Transverse colon (tissue), 4 donors: ENCODE measurements around the gene CTSD. TPM values are rescaled to one million over a fixed set of nuclear protein-coding genes. Genes with fewer than 3 reads are reported as not detected.

Experiments used
- DNase-seq: peaks from one replicate; pipeline ENCODE4 v3.0.0-alpha.2; 2019
- H3K27ac ChIP-seq, 4 donors: fragments of 200-600 bp; sonication (generic); 2 replicates each; pipeline ENCODE4 v1.5.1; 2016 to 2018; ENCODE audit warnings: inconsistent platforms in 4 of 4
- H3K27me3 ChIP-seq: fragments of 200-600 bp; sonication (generic); 2 replicates; pipeline ENCODE4 v1.5.1; 2017; ENCODE audit warnings: inconsistent platforms
- H3K36me3 ChIP-seq, 4 donors: fragments of 200-600 bp; sonication (generic); 2 replicates each; pipeline ENCODE4 v1.5.1; 2017 to 2019; ENCODE audit warnings: inconsistent platforms in 4 of 4
- H3K4me1 ChIP-seq, 4 donors: fragments of 200-600 bp; sonication (generic); 2 replicates each; pipeline ENCODE4 v1.5.1; 2017 to 2020; ENCODE audit warnings: inconsistent platforms in 4 of 4
- H3K4me3 ChIP-seq, 4 donors: fragments of 200-600 bp; sonication (generic); 1 replicate in 1 of 4; 2 replicates in 3 of 4; pipeline versions ENCODE4 v1.5.1 to v1.6.1; 2017 to 2019; ENCODE audit warnings: inconsistent platforms in 4 of 4
- H3K9me3 ChIP-seq, 2 donors: fragments of 200-600 bp; sonication (generic); 2 replicates each; pipeline ENCODE4 v1.5.1; 2017 to 2019; ENCODE audit warnings: inconsistent platforms in 2 of 2
- EP300 ChIP-seq: sonication (generic); formaldehyde crosslinking; IDR thresholded peaks from one replicate; pipeline ENCODE4 v1.6.1; 2017; ENCODE audit warnings: antibody characterized with exemption, low read depth
- POLR2A ChIP-seq: fragments of 450-650 bp; IDR thresholded peaks from one replicate; pipeline ENCODE4 v1.6.1; 2016; ENCODE audit warnings: antibody characterized with exemption, mild to moderate bottlenecking, moderate library complexity
- POLR2AphosphoS5 ChIP-seq, 3 donors: sonication (generic); formaldehyde crosslinking; IDR thresholded peaks; one replicate each; pipeline ENCODE4 v1.6.1; 2016; ENCODE audit warnings: antibody characterized with exemption in 3 of 3
- WGBS, 2 donors: methylation state at CpG; one replicate each; pipeline ENCODE4 v1.1.5; 2018; ENCODE audit warnings: low coverage in 1 of 2; 5-methylcytosine and 5-hydroxymethylcytosine counted together
- in situ Hi-C, 4 donors: fragments of 200-750 bp; cut with MboI; loops; one replicate each; pipeline versions ENCODE4 v1.15.0 to v1.15.1; 2017; ENCODE audit warnings: low sequenced_read_pairs in 3 of 4, low pct_ligation_motif_present in 1 of 4, low pct_unique_long_range_greater_than_20kb in 1 of 4
- intact Hi-C: fragments of 100-400 bp; cut with DNase I; formaldehyde crosslinking; loops from one replicate; pipeline ENCODE4 v1.15.1; 2023; ENCODE audit warnings: low total_unique reads
- total RNA-seq, 4 donors: library from RNA; depleted of rRNA; stranded (reverse); fragments of >200 nt; gene quantifications; one replicate each; pipeline ENCODE4 v1.1.0, GENCODE V29; 2016
- TF ChIP-seq, protein P1 (sequence below), 5 experiments: fragments of 200-600 bp in 3 of 5; fragments of 450-650 bp in 2 of 5; sonication (generic) in 3 of 5; IDR thresholded peaks; 1 replicate in 2 of 5; 2 replicates in 3 of 5; pipeline ENCODE4 v1.5.1; 2016 to 2017; ENCODE audit warnings: antibody characterized with exemption in 5 of 5, inconsistent platforms in 3 of 5, mild to moderate bottlenecking in 2 of 5, moderate library complexity in 1 of 5

The CTSD gene
- total RNA-seq, 4 donors from 2014 or later, result 548 to 1,794 (median 1,176) TPM

DNA sequence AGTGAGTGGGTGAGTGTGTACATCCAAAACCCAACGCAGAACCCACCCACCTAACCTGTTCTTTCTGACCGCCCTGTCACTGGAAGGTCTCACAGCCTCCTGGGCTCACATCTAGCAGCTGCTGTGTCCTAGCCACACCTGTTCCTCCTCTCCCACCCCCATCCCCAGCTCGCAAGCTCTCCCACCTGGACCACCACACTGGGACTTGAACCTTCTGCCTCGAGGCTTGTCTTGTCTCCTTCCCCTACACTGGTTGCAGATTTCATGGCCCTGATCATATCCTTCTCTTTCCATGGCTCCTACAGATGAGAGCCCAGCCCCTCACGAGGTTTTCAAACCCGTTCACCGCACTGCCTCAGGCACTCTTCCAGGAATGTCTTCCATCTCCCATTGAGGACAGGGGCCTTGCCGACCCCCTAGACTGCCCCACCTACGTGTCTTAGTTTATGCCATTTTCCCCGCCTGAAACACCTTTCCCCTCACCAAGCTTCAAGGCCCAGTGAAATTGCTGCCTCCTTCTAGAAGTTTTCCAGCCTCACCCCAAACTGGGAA is 20.1 kb downstream of the CTSD start:
- H3K36me3 ChIP-seq, result no peaks in the 10 kb centered on the region
- H3K4me1 ChIP-seq, result peaks cover 0 to 4% (median 2%) of the 10 kb centered on the region in 4 donors
- no peak overlapping the region for H3K4me3 ChIP-seq
- peaks cover 16% of the 10 kb centered on the region for H3K27me3 ChIP-seq
- TF ChIP-seq POLR2AphosphoS5 (IDR thresholded peaks at IDR 0.05), result no peak
- TF ChIP-seq EP300, result no peak
- TF ChIP-seq, protein P1, sequence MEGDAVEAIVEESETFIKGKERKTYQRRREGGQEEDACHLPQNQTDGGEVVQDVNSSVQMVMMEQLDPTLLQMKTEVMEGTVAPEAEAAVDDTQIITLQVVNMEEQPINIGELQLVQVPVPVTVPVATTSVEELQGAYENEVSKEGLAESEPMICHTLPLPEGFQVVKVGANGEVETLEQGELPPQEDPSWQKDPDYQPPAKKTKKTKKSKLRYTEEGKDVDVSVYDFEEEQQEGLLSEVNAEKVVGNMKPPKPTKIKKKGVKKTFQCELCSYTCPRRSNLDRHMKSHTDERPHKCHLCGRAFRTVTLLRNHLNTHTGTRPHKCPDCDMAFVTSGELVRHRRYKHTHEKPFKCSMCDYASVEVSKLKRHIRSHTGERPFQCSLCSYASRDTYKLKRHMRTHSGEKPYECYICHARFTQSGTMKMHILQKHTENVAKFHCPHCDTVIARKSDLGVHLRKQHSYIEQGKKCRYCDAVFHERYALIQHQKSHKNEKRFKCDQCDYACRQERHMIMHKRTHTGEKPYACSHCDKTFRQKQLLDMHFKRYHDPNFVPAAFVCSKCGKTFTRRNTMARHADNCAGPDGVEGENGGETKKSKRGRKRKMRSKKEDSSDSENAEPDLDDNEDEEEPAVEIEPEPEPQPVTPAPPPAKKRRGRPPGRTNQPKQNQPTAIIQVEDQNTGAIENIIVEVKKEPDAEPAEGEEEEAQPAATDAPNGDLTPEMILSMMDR (IDR thresholded peaks at IDR 0.05), result no peak
- TF ChIP-seq POLR2A, result no peak
- H3K9me3 ChIP-seq, result no peaks in the 10 kb centered on the region
- no peak for DNase-seq
- 67 to 82% methylated on average over 1 to 10 of the region's 10 CpGs for WGBS, 2 donors
- in situ Hi-C loops (no loop called here), intact Hi-C loops (no loop called here)
- no peak overlapping the region for H3K27ac ChIP-seq

GRCh38 chr11:1742869-1743584 is 20.7 kb downstream of the CTSD start:
- Histone ChIP-seq H3K4me1 (no peaks in the 10 kb centered on the region), H3K9me3 (no peaks in the 10 kb centered on the region), H3K36me3 (no peaks in the 10 kb centered on the region), H3K4me3 (no peak overlapping the region), H3K27me3 (peaks cover 10% of the 10 kb centered on the region), H3K27ac (no peak overlapping the region)
- in situ Hi-C loops, result no loop called here
- TF ChIP-seq POLR2A, result no peak
- TF ChIP-seq POLR2AphosphoS5 (IDR thresholded peaks at IDR 0.05), result no peak
- TF ChIP-seq, protein P1 (IDR thresholded peaks at IDR 0.05), result no peak
- no peak for TF ChIP-seq EP300
- 85 to 89% methylated on average over 3 of the region's 3 CpGs for WGBS, 2 donors
- DNase-seq, result no peak
- intact Hi-C loops, result no loop called here

GRCh38 chr11:1742371-1742770 is 21.4 kb downstream of the CTSD start:
- H3K27ac ChIP-seq, result no peak overlapping the region
- DNase-seq, result peak; percentile 3
- H3K4me3 ChIP-seq, result no peak overlapping the region
- 45 to 66% methylated on average over 4 of the region's 4 CpGs for WGBS, 2 donors
- H3K36me3 ChIP-seq, result no peaks in the 10 kb centered on the region
- TF ChIP-seq, protein P1 (IDR thresholded peaks at IDR 0.05), result no peak
- TF ChIP-seq EP300, result no peak
- TF ChIP-seq POLR2AphosphoS5 (IDR thresholded peaks at IDR 0.05), result no peak
- TF ChIP-seq POLR2A, result no peak
- H3K4me1 ChIP-seq, result no peaks in the 10 kb centered on the region
- peaks cover 10% of the 10 kb centered on the region for H3K27me3 ChIP-seq
- peaks cover 0 to 3% of the 10 kb centered on the region in 2 donors for H3K9me3 ChIP-seq
- intact Hi-C loops, result no loop called here
- in situ Hi-C loops, result no loop called here

- WGBS, 2 donors, result 46 to 75% methylated on average over 2 to 4 of the region's 4 CpGs
- Histone ChIP-seq H3K4me1 (no peaks in the 10 kb centered on the region), H3K27ac (no peak overlapping the region), H3K9me3 (peaks cover 0 to 5% of the 10 kb centered on the region in 2 donors), H3K36me3 (no peaks in the 10 kb centered on the region), H3K27me3 (peaks cover 12% of the 10 kb centered on the region), H3K4me3 (no peak overlapping the region)
- intact Hi-C loops, result no loop called here
- DNase-seq, result no peak
- TF ChIP-seq POLR2A, result no peak
- TF ChIP-seq, protein P1 (IDR thresholded peaks at IDR 0.05), result no peak
- no peak for TF ChIP-seq EP300
- no peak for TF ChIP-seq POLR2AphosphoS5 (IDR thresholded peaks at IDR 0.05)
- in situ Hi-C loops, result no loop called here
These were observed 22.0 kb downstream of the CTSD start for GRCh38 chr11:1741741-1742140.
